Thyroid gland (tissue), 4 donors: Measurements from ENCODE around the gene IL17RA. TPM values are rescaled to one million over a fixed set of nuclear protein-coding genes. Genes with fewer than 3 reads are reported as not detected.
A peak's percentile ranks its signal among the peaks of the same experiment; 100 is the strongest.

Experiments used
- DNase-seq, 2 donors: peaks; one replicate each; pipeline ENCODE4 v3.0.0-alpha.2; 2019
- H3K27ac ChIP-seq, 3 donors: fragments of 200-600 bp; sonication (generic); 1 replicate in 2 of 3; 2 replicates in 1 of 3; pipeline ENCODE4 v1.5.1; 2016 to 2019; ENCODE audit warnings: mild to moderate bottlenecking in 1 of 3, moderate library complexity in 1 of 3
- H3K27me3 ChIP-seq: fragments of 200-600 bp; sonication (generic); one replicate; pipeline ENCODE4 v1.5.1; 2019
- H3K36me3 ChIP-seq, 2 donors: fragments of 200-600 bp; sonication (generic); one replicate each; pipeline ENCODE4 v1.5.1; 2016 to 2019
- H3K4me1 ChIP-seq, 2 donors: fragments of 200-600 bp; sonication (generic); one replicate each; pipeline ENCODE4 v1.5.1; 2017 to 2019
- H3K4me3 ChIP-seq, 3 donors: fragments of 200-600 bp; sonication (generic); replicated peaks in 1 of 3; 1 replicate in 2 of 3; 2 replicates in 1 of 3; pipeline ENCODE4 v1.5.1; 2016; ENCODE audit warnings: mild to moderate bottlenecking in 1 of 3
- H3K9me3 ChIP-seq: fragments of 200-600 bp; sonication (generic); one replicate; pipeline ENCODE4 v1.5.1; 2017
- CTCF ChIP-seq, 6 experiments: fragments of 200-600 bp in 3 of 6; fragments of 450-650 bp in 3 of 6; sonication (generic) in 3 of 6; IDR thresholded peaks; one replicate each; pipeline ENCODE4 v1.5.1; 2016 to 2019; ENCODE audit warnings: antibody characterized with exemption in 6 of 6, mild to moderate bottlenecking in 2 of 6, inconsistent platforms in 1 of 6, moderate library complexity in 1 of 6
- POLR2A ChIP-seq, 2 donors: fragments of 450-650 bp; IDR thresholded peaks; one replicate each; pipeline ENCODE4 v1.6.1; 2017; ENCODE audit warnings: antibody characterized with exemption in 2 of 2, mild to moderate bottlenecking in 2 of 2, moderate library complexity in 1 of 2
- WGBS, 2 donors: methylation state at CpG; one replicate each; pipeline ENCODE4 v1.1.5; 2017; 5-methylcytosine and 5-hydroxymethylcytosine counted together
- intact Hi-C: fragments of 100-400 bp; cut with DNase I; formaldehyde crosslinking; loops from one replicate; pipeline ENCODE4 v1.15.1; 2023
- total RNA-seq, 4 donors: library from RNA; depleted of rRNA; stranded (reverse); fragments of >200 nt; gene quantifications; one replicate each; pipeline ENCODE4 v1.2.3, GENCODE V29; 2016

The IL17RA gene
- total RNA-seq, 4 donors from 2014 or later: 10.3 to 19.1 (median 15.5) TPM

DNA sequence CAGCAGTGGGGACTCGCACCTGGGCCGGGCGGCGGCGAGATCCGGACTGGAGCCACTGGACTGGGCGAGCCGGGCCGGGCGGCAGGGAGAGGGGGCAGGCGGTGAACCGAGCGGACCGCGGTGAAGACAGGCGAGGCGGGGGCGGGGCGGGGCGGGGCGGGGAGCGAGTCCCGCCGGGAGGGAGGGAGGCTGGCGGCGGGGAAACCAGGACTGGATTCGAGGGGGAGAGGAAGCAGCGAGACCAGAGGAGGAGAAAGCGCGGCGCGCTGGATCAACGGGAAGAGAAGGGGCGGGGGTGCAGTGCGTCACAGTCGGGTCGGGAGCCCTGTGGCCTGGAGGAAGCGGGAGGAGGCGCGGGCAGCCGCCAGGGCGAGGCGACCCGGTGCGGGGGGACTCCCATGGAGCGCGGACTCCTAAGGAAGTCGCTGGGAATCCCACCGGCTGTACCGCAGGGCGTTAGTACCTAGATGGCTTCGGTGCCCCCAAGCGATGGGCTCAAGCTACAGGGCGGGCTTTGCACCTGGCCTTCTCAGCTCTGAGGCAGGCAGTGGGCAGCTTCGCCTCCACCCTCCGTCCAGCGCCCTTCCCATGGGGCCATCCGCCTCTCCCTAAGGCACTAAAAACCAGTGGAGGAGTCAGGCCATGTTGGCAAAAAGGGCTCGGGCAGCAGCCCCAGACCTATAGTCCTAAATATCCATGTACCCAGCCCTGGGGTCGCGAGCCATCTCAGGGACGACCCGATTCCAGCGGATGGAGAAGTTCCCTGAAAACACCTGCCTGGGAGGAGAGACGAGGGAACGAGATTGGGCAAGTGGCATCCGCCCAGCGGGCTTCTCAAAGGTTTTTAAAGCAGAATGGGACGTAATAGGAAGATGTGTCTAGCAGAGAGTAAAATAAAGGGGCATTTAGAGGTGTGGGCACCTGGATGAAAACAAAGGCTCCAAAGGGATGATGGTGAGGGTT is 36.7 kb downstream of the IL17RA start, which contains the start of gene TMEM121B:
TSS of gene TMEM121B (minus strand) at position 128 of the 963 bp plus-strand sequence. CDS start 233 bp downstream, outside the sequence.
- peak; percentile 26 to 44 for DNase-seq
- Histone ChIP-seq H3K9me3 (no peaks in the 10 kb centered on the region), H3K4me3 (peak within 1 kb of the TSS in 1 of 3 donors; percentile 42), H3K27me3 (no peaks in the 10 kb centered on the region), H3K27ac (no peak within 1 kb of the TSS), H3K4me1 (peaks cover 4 to 13% of the 10 kb centered on the region in 2 donors), H3K36me3 (no peaks in the 10 kb centered on the region)
- WGBS, 2 donors: 5 to 11% methylated on average over 37 to 52 of the region's 69 CpGs
- no peak for TF ChIP-seq POLR2A (IDR thresholded peaks at IDR 0.05)
- intact Hi-C loops: no loop called here

- TF ChIP-seq CTCF (IDR thresholded peaks at IDR 0.05) (no peak), POLR2A (IDR thresholded peaks at IDR 0.05) (no peak)
These were observed 45.4 kb downstream of the IL17RA start for GRCh38 chr22:17130199-17130598.

GRCh38 chr22:17131686-17132085 is 46.9 kb downstream of the IL17RA start:
- Histone ChIP-seq H3K9me3 (no peaks in the 10 kb centered on the region), H3K4me1 (no peaks in the 10 kb centered on the region), H3K27me3 (no peaks in the 10 kb centered on the region), H3K27ac (no peak overlapping the region), H3K36me3 (no peaks in the 10 kb centered on the region), H3K4me3 (no peak overlapping the region)
- intact Hi-C loops: no loop called here
- no peak for DNase-seq
- TF ChIP-seq CTCF (IDR thresholded peaks at IDR 0.05) (no peak), POLR2A (IDR thresholded peaks at IDR 0.05) (no peak)
- WGBS, 2 donors: 47 to 50% methylated on average over 5 of the region's 5 CpGs

More at GRCh38 chr22:17130199-17130598, 45.4 kb downstream of the IL17RA start:
- Histone ChIP-seq H3K4me1 (no peaks in the 10 kb centered on the region), H3K27me3 (no peaks in the 10 kb centered on the region), H3K9me3 (no peaks in the 10 kb centered on the region), H3K4me3 (no peak overlapping the region), H3K27ac (no peak overlapping the region), H3K36me3 (no peaks in the 10 kb centered on the region)
- intact Hi-C loops: no loop called here
- WGBS, 2 donors: 95 to 100% methylated on average over 1 of the region's 1 CpG
- DNase-seq: no peak

- Histone ChIP-seq H3K27me3 (no peaks in the 10 kb centered on the region), H3K4me1 (no peaks in the 10 kb centered on the region), H3K27ac (no peak overlapping the region), H3K36me3 (peaks cover 0 to 2% of the 10 kb centered on the region in 2 donors), H3K9me3 (no peaks in the 10 kb centered on the region), H3K4me3 (no peak overlapping the region)
- TF ChIP-seq POLR2A (IDR thresholded peaks at IDR 0.05) (no peak), CTCF (IDR thresholded peaks at IDR 0.05) (no peak)
- DNase-seq: no peak
- intact Hi-C loops: no loop called here
- 49 to 52% methylated on average over 2 of the region's 2 CpGs for WGBS, 2 donors
These were observed 47.3 kb downstream of the IL17RA start for GRCh38 chr22:17132112-17132511.

DNA sequence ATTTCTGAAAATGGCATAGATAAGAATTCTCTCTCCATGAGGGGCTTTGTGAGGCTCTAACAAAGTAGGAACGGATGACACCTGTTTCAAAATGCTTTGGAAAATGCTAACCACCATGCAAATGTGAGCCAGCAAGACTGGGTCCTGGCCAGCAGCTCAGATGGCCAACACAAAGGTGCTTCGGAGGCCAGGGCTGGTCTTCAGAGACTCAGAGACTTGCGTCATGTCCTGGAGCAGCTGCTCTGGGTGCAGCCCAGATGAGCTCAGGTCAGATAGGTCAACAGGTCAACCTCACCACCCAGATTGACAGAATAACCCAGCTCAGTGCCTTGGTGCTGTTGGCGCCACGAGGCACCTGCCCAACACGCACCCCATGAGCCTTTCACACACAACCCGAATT is 48.3 kb downstream of the IL17RA start:
- intact Hi-C loops: no loop called here
- Histone ChIP-seq H3K27me3 (no peaks in the 10 kb centered on the region), H3K4me1 (no peaks in the 10 kb centered on the region), H3K27ac (no peak overlapping the region), H3K9me3 (no peaks in the 10 kb centered on the region), H3K36me3 (peaks cover 0 to 12% of the 10 kb centered on the region in 2 donors), H3K4me3 (no peak overlapping the region)
- WGBS, 2 donors: 89 to 92% methylated on average over 3 to 7 of the region's 7 CpGs
- no peak for DNase-seq
- no peak for TF ChIP-seq POLR2A (IDR thresholded peaks at IDR 0.05)
- no peak for TF ChIP-seq CTCF (IDR thresholded peaks at IDR 0.05)
